ENCODE data around the gene RPGRIP1. TPM values are rescaled to one million over a fixed set of nuclear protein-coding genes. Genes with fewer than 3 reads are reported as not detected.

Gene RPGRIP1
- total RNA-seq = under 1 TPM in 1 of 2 donors, not detected in 1; 0.40 TPM

DNA sequence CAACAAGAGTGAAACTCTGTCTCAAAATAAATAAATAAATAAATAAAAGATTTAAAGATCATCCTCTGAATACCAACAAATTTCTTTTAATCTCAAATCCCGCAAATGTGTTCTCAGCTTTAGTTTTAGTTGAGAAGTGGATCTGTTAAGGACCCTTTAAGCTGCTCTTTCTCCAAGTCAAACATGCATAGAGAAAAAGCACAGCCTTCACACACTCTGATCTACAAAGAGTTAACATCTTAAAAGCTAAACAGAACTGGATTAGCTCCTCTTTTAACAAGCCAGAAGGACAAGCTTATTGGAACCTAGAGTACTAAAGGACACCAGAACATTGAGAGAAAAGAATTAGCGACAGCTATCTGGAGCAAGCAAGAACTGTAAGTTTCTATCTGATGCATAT, at the start of gene RPGRIP1:
Gene RPGRIP1 (plus strand): TSS at position 301 of the 400 bp plus-strand sequence. CDS start 7,894 bp downstream, outside the sequence.
- Histone ChIP-seq H3K27ac (no peak within 1 kb of the TSS), H3K9me3 (no peaks in the 10 kb centered on the region), H3K4me3 (no peak within 1 kb of the TSS), H3K36me3 (no peaks in the 10 kb centered on the region), H3K27me3 (no peaks in the 10 kb centered on the region), H3K4me1 (no peaks in the 10 kb centered on the region), H3K9ac (ENCODE audit: low read depth in 2 of 2, low read length in 2 of 2) (no peak within 1 kb of the TSS)
- TF ChIP-seq, protein P1, sequence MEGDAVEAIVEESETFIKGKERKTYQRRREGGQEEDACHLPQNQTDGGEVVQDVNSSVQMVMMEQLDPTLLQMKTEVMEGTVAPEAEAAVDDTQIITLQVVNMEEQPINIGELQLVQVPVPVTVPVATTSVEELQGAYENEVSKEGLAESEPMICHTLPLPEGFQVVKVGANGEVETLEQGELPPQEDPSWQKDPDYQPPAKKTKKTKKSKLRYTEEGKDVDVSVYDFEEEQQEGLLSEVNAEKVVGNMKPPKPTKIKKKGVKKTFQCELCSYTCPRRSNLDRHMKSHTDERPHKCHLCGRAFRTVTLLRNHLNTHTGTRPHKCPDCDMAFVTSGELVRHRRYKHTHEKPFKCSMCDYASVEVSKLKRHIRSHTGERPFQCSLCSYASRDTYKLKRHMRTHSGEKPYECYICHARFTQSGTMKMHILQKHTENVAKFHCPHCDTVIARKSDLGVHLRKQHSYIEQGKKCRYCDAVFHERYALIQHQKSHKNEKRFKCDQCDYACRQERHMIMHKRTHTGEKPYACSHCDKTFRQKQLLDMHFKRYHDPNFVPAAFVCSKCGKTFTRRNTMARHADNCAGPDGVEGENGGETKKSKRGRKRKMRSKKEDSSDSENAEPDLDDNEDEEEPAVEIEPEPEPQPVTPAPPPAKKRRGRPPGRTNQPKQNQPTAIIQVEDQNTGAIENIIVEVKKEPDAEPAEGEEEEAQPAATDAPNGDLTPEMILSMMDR (IDR thresholded peaks at IDR 0.05) = no peak
- intact Hi-C loops (cut with DNase I) = no loop called here
- DNase-seq = no peak

DNA sequence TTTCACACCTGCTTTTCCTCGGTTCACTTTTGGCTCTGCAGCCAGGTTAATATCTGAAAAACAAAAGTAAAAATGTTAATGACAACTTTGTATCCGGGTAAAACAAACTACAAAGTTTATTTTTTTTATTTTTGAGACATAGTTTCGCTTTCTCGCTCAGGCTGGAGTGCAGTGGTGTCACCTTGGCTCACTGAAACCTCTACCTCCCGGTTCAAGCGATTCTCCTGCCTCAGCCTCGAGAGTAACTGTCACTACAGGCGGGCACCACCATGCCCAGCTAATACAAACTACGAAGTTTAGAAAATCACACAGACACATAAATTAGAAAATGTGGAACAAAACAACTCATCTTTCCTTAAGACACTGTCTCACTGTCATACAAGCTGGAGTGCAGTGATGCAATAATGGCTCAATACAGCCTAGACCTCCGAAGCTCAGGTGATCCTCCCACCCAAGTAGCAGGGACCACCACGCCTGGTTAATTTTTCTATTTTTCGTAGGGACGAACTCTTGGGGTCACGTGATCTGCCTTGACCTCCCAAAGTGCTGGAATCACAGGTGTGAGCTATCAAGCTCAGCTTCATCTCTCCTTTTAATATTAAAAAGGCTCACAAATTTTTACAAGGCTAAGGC, 48.7 kb upstream of the RPGRIP1 start:
- intact Hi-C loops (cut with DNase I) = no loop called here
- H3K27me3 ChIP-seq = no peaks in the 10 kb centered on the region
- H3K36me3 ChIP-seq = peaks cover 36% of the 10 kb centered on the region
- TF ChIP-seq, protein P1 (IDR thresholded peaks at IDR 0.05) = no peak
- no peak overlapping the region for H3K4me3 ChIP-seq
- no peak for DNase-seq
- no peak overlapping the region for H3K27ac ChIP-seq
- H3K9ac ChIP-seq (ENCODE audit: low read depth in 2 of 2, low read length in 2 of 2) = no peak overlapping the region
- no peaks in the 10 kb centered on the region for H3K9me3 ChIP-seq
- no peaks in the 10 kb centered on the region for H3K4me1 ChIP-seq

- intact Hi-C loops (cut with DNase I) = no loop called here
- Histone ChIP-seq H3K4me1 (peaks cover 3% of the 10 kb centered on the region), H3K36me3 (peaks cover 23% of the 10 kb centered on the region), H3K27me3 (no peaks in the 10 kb centered on the region), H3K4me3 (no peak overlapping the region), H3K9ac (ENCODE audit: low read depth in 2 of 2, low read length in 2 of 2) (no peak overlapping the region), H3K27ac (no peak overlapping the region), H3K9me3 (no peaks in the 10 kb centered on the region)
- TF ChIP-seq, protein P1 (IDR thresholded peaks at IDR 0.05) = no peak
- no peak for DNase-seq
Observed at GRCh38 chr14:21233457-21234076, 46.3 kb upstream of the RPGRIP1 start.

GRCh38 chr14:21234112-21234511, 45.8 kb upstream of the RPGRIP1 start:
- Histone ChIP-seq H3K9ac (ENCODE audit: low read depth in 2 of 2, low read length in 2 of 2) (no peak overlapping the region), H3K27me3 (no peaks in the 10 kb centered on the region), H3K27ac (no peak overlapping the region), H3K9me3 (no peaks in the 10 kb centered on the region), H3K4me3 (no peak overlapping the region), H3K4me1 (peaks cover 3% of the 10 kb centered on the region), H3K36me3 (peaks cover 22% of the 10 kb centered on the region)
- intact Hi-C loops (cut with DNase I) = no loop called here
- TF ChIP-seq, protein P1 (IDR thresholded peaks at IDR 0.05) = no peak
- no peak for DNase-seq

- no peak overlapping the region for H3K9ac ChIP-seq (ENCODE audit: low read depth in 2 of 2, low read length in 2 of 2)
- H3K36me3 ChIP-seq = peaks cover 14% of the 10 kb centered on the region
- no peak overlapping the region for H3K27ac ChIP-seq
- H3K4me1 ChIP-seq = peaks cover 3% of the 10 kb centered on the region
- intact Hi-C loops (cut with DNase I) = no loop called here
- H3K9me3 ChIP-seq = no peaks in the 10 kb centered on the region
- no peak overlapping the region for H3K4me3 ChIP-seq
- H3K27me3 ChIP-seq = no peaks in the 10 kb centered on the region
- TF ChIP-seq, protein P1 (IDR thresholded peaks at IDR 0.05) = no peak
- no peak for DNase-seq
Observed at GRCh38 chr14:21236948-21237797, 42.7 kb upstream of the RPGRIP1 start.

All from colonic mucosa (tissue), 4 donors.